ENCODE data around the gene WAPL. TPM values are rescaled to one million over a fixed set of nuclear protein-coding genes. Genes with fewer than 3 reads are reported as not detected.

WAPL gene
- total RNA-seq, 1 experiment from 2014 or later = 24.5 TPM

DNA sequence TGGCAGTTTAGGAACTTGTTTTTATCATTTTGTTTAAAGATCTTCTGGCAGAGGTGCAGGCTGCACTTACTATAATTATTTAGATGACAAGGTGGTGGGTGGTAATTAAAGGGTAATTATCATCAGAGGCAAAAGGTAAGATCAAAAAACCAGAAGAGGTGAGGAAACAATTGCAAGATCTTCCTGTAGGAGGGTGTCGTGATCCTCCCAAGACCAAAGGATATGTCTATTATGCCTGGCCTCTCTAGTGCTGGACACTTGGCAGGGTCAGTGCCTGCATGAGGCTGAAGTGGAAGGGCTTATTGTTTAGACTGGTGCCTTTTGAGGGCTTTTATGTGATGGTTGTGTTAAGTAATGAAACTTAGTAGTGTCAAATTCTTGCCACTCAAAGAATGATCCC, 1.8 kb upstream of the WAPL start:
- Histone ChIP-seq H3K27ac (ENCODE audit: low read length) (no peak overlapping the region), H3K4me2 (ENCODE audit: low read length) (peak overlapping the region; percentile 86), H4K20me1 (ENCODE audit: low read length) (peaks cover 18% of the 10 kb centered on the region), H3F3A (ENCODE audit: low read length, unreplicated experiment) (no peaks in the 10 kb centered on the region), H3K4me3 (ENCODE audit: low read length) (peak overlapping the region; percentile 96), H3K79me2 (ENCODE audit: low read length) (peaks cover 63% of the 10 kb centered on the region), H3K9me2 (replicated peaks; ENCODE audit: low read length) (no peaks in the 10 kb centered on the region), H3K9me3 (ENCODE audit: low read length) (no peaks in the 10 kb centered on the region), H3K9ac (ENCODE audit: low read length) (no peak overlapping the region), H3K4me1 (ENCODE audit: insufficient read depth, low read length) (peaks cover 18% of the 10 kb centered on the region), H2AFZ (ENCODE audit: low read length) (no peak overlapping the region), H3K36me3 (ENCODE audit: low read depth, low read length) (no peaks in the 10 kb centered on the region), H3K27me3 (ENCODE audit: low read length) (no peaks in the 10 kb centered on the region)
- ATAC-seq (peak; percentile 14; the same call in 1 of the 2 replicates), DNase-seq (peak; percentile 43)
- BruUV-seq (replicated peaks) = no TSS peak
- TF ChIP-seq EZH2 (IDR thresholded peaks at IDR 0.05; ENCODE audit: low read length, unreplicated experiment) (no peak), CTCF (conservative IDR thresholded peaks at IDR 0.05; ENCODE audit: low read depth, low read length) (peak; percentile 59)
- POLR2A ChIA-PET (ENCODE audit: unreplicated experiment) = no interaction called here
- intact Hi-C loops (cut with micrococcal nuclease) = loop anchor here (1.0 to 5.0 kb wide), 3 partner anchors 62 to 164 kb away; no protein-coding TSS in a partner anchor
- CTCF ChIA-PET = no interaction called here

GRCh38 chr10:86522510-86522855, 891 bp upstream of the WAPL start:
- ATAC-seq (no peak), DNase-seq (no peak)
- CTCF ChIA-PET = interaction anchor here (1.0 kb wide), 1 partner anchor 162 kb away, joined by 9 read pairs; no protein-coding TSS in a partner anchor
- H2AFZ ChIP-seq (ENCODE audit: low read length) = peak overlapping the region; percentile 93
- POLR2A ChIA-PET (ENCODE audit: unreplicated experiment) = interaction anchor here (0.7 kb wide), 1 partner anchor 49 kb away, joined by 26 read pairs; no protein-coding TSS in a partner anchor
- no peaks in the 10 kb centered on the region for H3F3A ChIP-seq (ENCODE audit: low read length, unreplicated experiment)
- no peaks in the 10 kb centered on the region for H3K27me3 ChIP-seq (ENCODE audit: low read length)
- TF ChIP-seq EZH2 (IDR thresholded peaks at IDR 0.05; ENCODE audit: low read length, unreplicated experiment) (no peak), CTCF (conservative IDR thresholded peaks at IDR 0.05; ENCODE audit: low read depth, low read length) (no peak), EZH2phosphoT487 (IDR thresholded peaks at IDR 0.05; ENCODE audit: borderline replicate concordance, low read length) (no peak)
- H3K4me3 ChIP-seq (ENCODE audit: low read length) = peak overlapping the region; percentile 96
- peaks cover 18% of the 10 kb centered on the region for H3K4me1 ChIP-seq (ENCODE audit: insufficient read depth, low read length)
- TSS peak; percentile 67 for BruUV-seq (replicated peaks)
- no peaks in the 10 kb centered on the region for H3K9me3 ChIP-seq (ENCODE audit: low read length)
- peak overlapping the region; percentile 98 for H3K9ac ChIP-seq (ENCODE audit: low read length)
- H3K27ac ChIP-seq (ENCODE audit: low read length) = no peak overlapping the region
- no peaks in the 10 kb centered on the region; the same call in 1 of the 2 replicates for H3K36me3 ChIP-seq (ENCODE audit: low read depth, low read length)
- peaks cover 18% of the 10 kb centered on the region for H4K20me1 ChIP-seq (ENCODE audit: low read length)
- H3K9me2 ChIP-seq (replicated peaks; ENCODE audit: low read length) = no peaks in the 10 kb centered on the region
- intact Hi-C loops (cut with micrococcal nuclease) = loop anchor here (5.0 kb wide), 2 partner anchors 125 to 165 kb away; no protein-coding TSS in a partner anchor
- H3K79me2 ChIP-seq (ENCODE audit: low read length) = peaks cover 71% of the 10 kb centered on the region
- peak overlapping the region; percentile 86 for H3K4me2 ChIP-seq (ENCODE audit: low read length)

DNA sequence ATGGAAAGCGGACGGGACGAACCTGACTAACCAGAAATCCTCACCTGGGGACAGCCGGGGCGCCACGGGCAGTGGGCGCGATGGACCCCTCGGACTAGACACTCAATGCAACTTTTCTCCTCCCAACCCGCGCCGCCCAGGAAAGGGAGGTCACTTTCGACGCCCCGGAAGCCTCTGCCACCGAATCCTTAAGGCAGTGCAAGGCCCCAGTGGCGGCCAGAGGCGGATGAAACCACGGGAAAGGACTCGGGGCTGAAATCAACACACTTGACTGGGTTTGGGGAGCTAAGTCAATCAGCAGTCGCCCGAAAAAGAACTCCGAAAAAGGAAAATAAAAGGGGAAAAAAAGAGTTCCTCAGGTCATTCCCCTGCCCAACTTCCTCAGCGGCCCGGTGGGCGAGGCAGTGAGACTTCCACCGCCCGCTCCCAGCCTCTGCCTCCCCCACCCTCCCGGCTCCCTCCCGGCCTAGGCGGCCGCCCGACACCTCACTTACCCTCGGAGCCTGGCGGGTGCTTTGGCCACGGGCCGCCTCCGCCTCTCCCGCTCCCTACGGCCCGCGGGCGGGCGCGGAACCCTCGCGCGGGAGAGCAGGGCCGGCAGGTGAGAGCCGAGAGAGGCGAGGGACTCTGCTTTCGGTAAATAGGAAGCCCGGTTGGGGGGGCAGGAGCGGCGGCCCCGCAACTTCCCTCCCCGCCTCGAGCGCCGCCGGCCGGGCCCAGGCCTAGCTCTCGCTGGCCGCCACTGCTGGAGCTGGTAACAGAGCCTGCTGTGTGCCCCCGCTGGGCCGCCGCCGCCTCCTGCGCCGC, 518 bp downstream of the WAPL start:
- Histone ChIP-seq H3K9ac (ENCODE audit: low read length) (peak overlapping the region; percentile 98), H2AFZ (ENCODE audit: low read length) (peak overlapping the region; percentile 93), H3K9me3 (ENCODE audit: low read length) (no peaks in the 10 kb centered on the region), H3K4me2 (ENCODE audit: low read length) (peak overlapping the region; percentile 93), H3K9me2 (replicated peaks; ENCODE audit: low read length) (no peaks in the 10 kb centered on the region), H3F3A (ENCODE audit: low read length, unreplicated experiment) (no peaks in the 10 kb centered on the region), H4K20me1 (ENCODE audit: low read length) (peaks cover 18% of the 10 kb centered on the region), H3K27ac (ENCODE audit: low read length) (peak overlapping the region; percentile 50), H3K79me2 (ENCODE audit: low read length) (peaks cover 85% of the 10 kb centered on the region), H3K36me3 (ENCODE audit: low read depth, low read length) (peaks cover 4% of the 10 kb centered on the region), H3K27me3 (ENCODE audit: low read length) (no peaks in the 10 kb centered on the region), H3K4me3 (ENCODE audit: low read length) (peak overlapping the region; percentile 96), H3K4me1 (ENCODE audit: insufficient read depth, low read length) (peaks cover 18% of the 10 kb centered on the region)
- BruUV-seq (replicated peaks) = TSS peak; percentile 25
- intact Hi-C loops (cut with micrococcal nuclease) = loop anchor here (1.0 to 5.0 kb wide), 3 partner anchors 121 to 166 kb away; no protein-coding TSS in a partner anchor
- ChIA-PET POLR2A (ENCODE audit: unreplicated experiment) (no interaction called here), CTCF (interaction anchor here (1.0 kb wide), 1 partner anchor 163 kb away, joined by 9 read pairs; no protein-coding TSS in a partner anchor)
- DNase-seq (peak; percentile 44), ATAC-seq (peak; percentile 47)
- no peak for TF ChIP-seq EZH2 (IDR thresholded peaks at IDR 0.05; ENCODE audit: low read length, unreplicated experiment)
- TF ChIP-seq CTCF (conservative IDR thresholded peaks at IDR 0.05; ENCODE audit: low read depth, low read length) = no peak
- TF ChIP-seq EZH2phosphoT487 (IDR thresholded peaks at IDR 0.05; ENCODE audit: borderline replicate concordance, low read length) = no peak

Data from PC-3 (cell line).